Stomach (tissue), 9 donors: ENCODE measurements around the gene BTBD17. TPM values are rescaled to one million over a fixed set of nuclear protein-coding genes. Genes with fewer than 3 reads are reported as not detected.

Source experiments
- DNase-seq, 2 donors: peaks; one replicate each; pipeline versions ENCODE4 v3.0.0 to v3.0.0-alpha.2; 2013 to 2019
- H3K27ac ChIP-seq, 5 donors: fragments of 200-600 bp in 4 of 5; sonication (generic) in 4 of 5; one replicate each; pipeline ENCODE4 v1.5.1; 2013 to 2019; ENCODE audit warnings: mild to moderate bottlenecking in 1 of 5, moderate library complexity in 1 of 5
- H3K27me3 ChIP-seq, 3 donors: fragments of 200-600 bp; sonication (generic); one replicate each; pipeline ENCODE4 v1.5.1; 2017 to 2019; ENCODE audit warnings: mixed run types in 1 of 3
- H3K36me3 ChIP-seq, 4 donors: fragments of 200-600 bp; sonication (generic); 1 replicate in 3 of 4; 2 replicates in 1 of 4; pipeline ENCODE4 v1.5.1; 2016 to 2019
- H3K4me1 ChIP-seq, 4 donors: fragments of 200-600 bp; sonication (generic); one replicate each; pipeline ENCODE4 v1.5.1; 2016 to 2019
- H3K4me3 ChIP-seq, 4 donors: fragments of 200-600 bp; sonication (generic) in 3 of 4; one replicate each; pipeline ENCODE4 v1.5.1; 2016 to 2019; ENCODE audit warnings: mild to moderate bottlenecking in 1 of 4
- H3K9me3 ChIP-seq, 4 donors: fragments of 200-600 bp; sonication (generic); one replicate each; pipeline ENCODE4 v1.5.1; 2016 to 2019
- CTCF ChIP-seq, 7 experiments: fragments of 450-650 bp in 4 of 7; fragments of 200-600 bp in 3 of 7; sonication (generic) in 3 of 7; IDR thresholded peaks; one replicate each; pipeline ENCODE4 v1.5.1; 2016 to 2019; ENCODE audit warnings: antibody characterized with exemption in 7 of 7, control low read depth in 2 of 7, mild to moderate bottlenecking in 1 of 7
- EP300 ChIP-seq: sonication (generic); formaldehyde crosslinking; IDR thresholded peaks from one replicate; pipeline ENCODE4 v1.6.1; 2017; ENCODE audit warnings: antibody characterized with exemption
- POLR2A ChIP-seq, 4 donors: fragments of 450-650 bp; IDR thresholded peaks; one replicate each; pipeline ENCODE4 v1.6.1; 2016; ENCODE audit warnings: antibody characterized with exemption in 4 of 4, control low read depth in 2 of 4, mild to moderate bottlenecking in 1 of 4, moderate library complexity in 1 of 4
- POLR2AphosphoS5 ChIP-seq, 3 donors: sonication (generic); formaldehyde crosslinking; IDR thresholded peaks; one replicate each; pipeline ENCODE4 v1.6.1; 2016; ENCODE audit warnings: antibody characterized with exemption in 3 of 3
- WGBS, 5 donors: extraction: QIAGEN DNeasy Blood & Tissue Kit in 3 of 5; methylation state at CpG; one replicate each; pipeline versions ENCODE4 v1.1.5 to v1.1.7; 2013 to 2018; 5-methylcytosine and 5-hydroxymethylcytosine counted together
- intact Hi-C: fragments of 100-400 bp; cut with DNase I; formaldehyde crosslinking; loops from one replicate; pipeline ENCODE4 v1.15.1; 2023; ENCODE audit warnings: low total_unique reads
- polyA plus RNA-seq, 3 donors: library from polyadenylated mRNA; stranded (reverse); fragments of 200-250 nt; gene quantifications; one replicate each; pipeline ENCODE4 v1.2.3, GENCODE V29; 2013
- total RNA-seq, 5 donors: library from RNA; depleted of rRNA; stranded (reverse); fragments of >200 nt; gene quantifications; one replicate each; pipeline versions ENCODE4 v1.1.0 to v1.2.3, GENCODE V29; 2014 to 2016
- donor health status: healthy with polysubstance abuse.
- donor health status: Bipolar disorder and iron deficiency.
- donor health status: healthy.

The BTBD17 gene
- total and polyA plus RNA-seq, 8 donors = not detected

- TF ChIP-seq CTCF (IDR thresholded peaks at IDR 0.05) = no peak
- TF ChIP-seq POLR2AphosphoS5 (IDR thresholded peaks at IDR 0.05) = no peak
- TF ChIP-seq EP300 = no peak
- TF ChIP-seq POLR2A (IDR thresholded peaks at IDR 0.05) = no peak
- Histone ChIP-seq H3K36me3 (no peaks in the 10 kb centered on the region), H3K27me3 (peaks cover 0 to 52% (median 29%) of the 10 kb centered on the region in 3 donors), H3K27ac (peak within 1 kb of the TSS in 2 of 5 donors; percentile 18 to 22), H3K4me1 (peaks cover 14 to 24% (median 18%) of the 10 kb centered on the region in 4 donors), H3K4me3 (peak within 1 kb of the TSS; percentile 40 to 51 (median 42)), H3K9me3 (no peaks in the 10 kb centered on the region)
- intact Hi-C loops = no loop called here
- DNase-seq = peak; percentile 55 to 79
- 5 to 18% (median 6%) methylated on average over 8 to 73 of the region's 73 CpGs for WGBS, 5 donors
Observed at GRCh38 chr17:74325743-74326379, 35.8 kb downstream of the BTBD17 start, which contains the start of gene KIF19. Gene KIF19, plus strand, starts transcription at chr17:74326226. Its CDS starts 124 bp downstream, at chr17:74326350.

GRCh38 chr17:74325376-74325742 lies 36.3 kb downstream of the BTBD17 start:
- Histone ChIP-seq H3K4me3 (peak overlapping the region in 3 of 4 donors; percentile 40 to 51 (median 44)), H3K36me3 (no peaks in the 10 kb centered on the region), H3K9me3 (no peaks in the 10 kb centered on the region), H3K4me1 (peaks cover 14 to 24% (median 18%) of the 10 kb centered on the region in 4 donors), H3K27ac (peak overlapping the region in 2 of 5 donors; percentile 18 to 22), H3K27me3 (peaks cover 0 to 48% (median 29%) of the 10 kb centered on the region in 3 donors)
- intact Hi-C loops = no loop called here
- no peak for DNase-seq
- TF ChIP-seq POLR2A (IDR thresholded peaks at IDR 0.05) = no peak
- no peak for TF ChIP-seq EP300
- TF ChIP-seq CTCF (IDR thresholded peaks at IDR 0.05) = no peak
- TF ChIP-seq POLR2AphosphoS5 (IDR thresholded peaks at IDR 0.05) = no peak
- WGBS, 5 donors = 22 to 32% (median 27%) methylated on average over 10 to 11 of the region's 11 CpGs

- no peak for DNase-seq
- H3K4me3 ChIP-seq = no peak overlapping the region
- peaks cover 14 to 24% (median 18%) of the 10 kb centered on the region in 4 donors for H3K4me1 ChIP-seq
- no peaks in the 10 kb centered on the region for H3K36me3 ChIP-seq
- H3K27me3 ChIP-seq = peaks cover 0 to 48% (median 25%) of the 10 kb centered on the region in 3 donors
- 79 to 97% (median 89%) methylated on average over 6 of the region's 6 CpGs for WGBS, 5 donors
- no peak overlapping the region for H3K27ac ChIP-seq
- TF ChIP-seq EP300 (no peak), POLR2A (IDR thresholded peaks at IDR 0.05) (no peak), CTCF (IDR thresholded peaks at IDR 0.05) (no peak), POLR2AphosphoS5 (IDR thresholded peaks at IDR 0.05) (no peak)
- no peaks in the 10 kb centered on the region for H3K9me3 ChIP-seq
- intact Hi-C loops = no loop called here
Observed at GRCh38 chr17:74324521-74324920, 37.1 kb downstream of the BTBD17 start.

- TF ChIP-seq POLR2A (IDR thresholded peaks at IDR 0.05) (no peak), EP300 (no peak), CTCF (IDR thresholded peaks at IDR 0.05) (no peak), POLR2AphosphoS5 (IDR thresholded peaks at IDR 0.05) (no peak)
- H3K27ac ChIP-seq = no peak overlapping the region
- WGBS, 5 donors = 85 to 93% (median 87%) methylated on average over 10 of the region's 10 CpGs
- intact Hi-C loops = no loop called here
- no peaks in the 10 kb centered on the region for H3K4me1 ChIP-seq
- peaks cover 0 to 8% (median 0%) of the 10 kb centered on the region in 3 donors for H3K27me3 ChIP-seq
- H3K9me3 ChIP-seq = no peaks in the 10 kb centered on the region
- no peak for DNase-seq
- no peaks in the 10 kb centered on the region for H3K36me3 ChIP-seq
- no peak overlapping the region for H3K4me3 ChIP-seq
Observed at GRCh38 chr17:74318391-74318790, 43.3 kb downstream of the BTBD17 start.
